ENCODE data around the gene SESN3.

SESN3 gene

GRCh38 chr11:95115597-95115996 is 115.4 kb downstream of the SESN3 start:
- no peak for DNase-seq
